ENCODE data around the gene HTR1A.
A peak's percentile ranks its signal among the peaks of the same experiment; 100 is the strongest.

HTR1A gene

GRCh38 chr5:63962279-63962678 lies at the start of gene HTR1A:
TSS of gene HTR1A (minus strand) at chr5:63962445. CDS start at chr5:63961719, 726 bp downstream.
- DNase-seq (ENCODE audit: low spot score), result no peak

DNA sequence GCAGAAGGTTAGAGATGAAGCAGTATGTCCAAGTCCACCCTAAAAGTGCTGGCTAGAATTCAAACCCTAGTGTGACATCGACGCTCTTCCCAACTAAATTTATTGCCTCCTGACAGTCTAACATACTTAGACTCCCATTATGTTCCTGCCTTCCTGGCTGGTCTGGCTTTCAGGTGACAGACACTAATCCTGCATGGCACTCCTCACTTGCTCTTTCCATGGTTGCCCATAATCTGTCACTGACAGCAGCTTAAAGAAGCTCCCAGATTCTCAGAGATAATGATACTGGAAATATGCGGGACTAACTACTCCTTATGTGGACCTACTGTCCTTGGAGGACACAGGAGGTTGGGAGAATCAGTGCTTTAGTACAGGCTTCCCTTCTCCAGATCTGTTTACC lies 41.7 kb upstream of the HTR1A start:
- no peak for DNase-seq (ENCODE audit: low spot score)

DNA sequence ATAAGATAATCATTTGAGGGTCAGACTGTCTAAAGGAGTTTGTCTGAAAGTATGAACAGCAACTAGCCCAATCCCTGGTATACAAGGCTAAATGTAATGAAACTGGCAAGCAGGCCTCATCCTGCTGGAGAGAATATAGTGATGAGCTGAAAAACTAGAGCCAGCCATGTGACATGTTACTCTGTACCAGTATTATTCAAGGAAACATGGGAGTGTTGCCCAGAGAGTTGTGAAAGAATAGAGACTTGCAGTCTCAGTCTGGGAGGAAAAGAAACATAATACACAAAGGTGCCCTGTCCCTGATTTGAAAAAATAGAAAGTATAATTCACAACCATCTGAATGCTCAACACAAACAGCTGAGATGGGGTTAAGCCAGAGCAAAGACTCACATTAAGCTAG lies 37.9 kb upstream of the HTR1A start:
- DNase-seq (ENCODE audit: low spot score), result no peak

GRCh38 chr5:63987053-63987452 lies 24.8 kb upstream of the HTR1A start:
- no peak for DNase-seq (ENCODE audit: low spot score)

- DNase-seq (ENCODE audit: low spot score), result no peak
Observed at GRCh38 chr5:63981864-63982263, 19.6 kb upstream of the HTR1A start.

DNA sequence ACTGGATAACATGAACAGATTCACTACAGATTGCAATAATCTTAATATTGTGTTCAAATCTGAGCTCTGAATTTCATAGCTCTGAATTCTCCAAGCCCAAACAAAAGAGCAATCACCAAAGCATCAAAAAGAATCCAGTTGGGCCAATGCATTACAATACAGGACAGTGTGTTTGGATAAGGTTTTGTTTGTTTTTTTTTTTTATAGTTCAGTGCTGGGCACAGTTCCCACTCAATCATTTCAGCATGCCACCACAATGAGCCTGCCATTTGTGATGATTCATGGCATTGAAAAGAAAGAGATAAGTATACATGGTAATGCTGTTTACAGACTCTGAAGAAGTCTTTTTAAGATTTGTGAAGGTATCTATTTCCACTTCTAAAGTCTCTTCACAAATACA lies 1.7 kb upstream of the HTR1A start:
- no peak for DNase-seq (ENCODE audit: low spot score)

- peak; percentile 7 for DNase-seq (ENCODE audit: low spot score)
Observed at GRCh38 chr5:63963080-63963735, 963 bp upstream of the HTR1A start.

DNA sequence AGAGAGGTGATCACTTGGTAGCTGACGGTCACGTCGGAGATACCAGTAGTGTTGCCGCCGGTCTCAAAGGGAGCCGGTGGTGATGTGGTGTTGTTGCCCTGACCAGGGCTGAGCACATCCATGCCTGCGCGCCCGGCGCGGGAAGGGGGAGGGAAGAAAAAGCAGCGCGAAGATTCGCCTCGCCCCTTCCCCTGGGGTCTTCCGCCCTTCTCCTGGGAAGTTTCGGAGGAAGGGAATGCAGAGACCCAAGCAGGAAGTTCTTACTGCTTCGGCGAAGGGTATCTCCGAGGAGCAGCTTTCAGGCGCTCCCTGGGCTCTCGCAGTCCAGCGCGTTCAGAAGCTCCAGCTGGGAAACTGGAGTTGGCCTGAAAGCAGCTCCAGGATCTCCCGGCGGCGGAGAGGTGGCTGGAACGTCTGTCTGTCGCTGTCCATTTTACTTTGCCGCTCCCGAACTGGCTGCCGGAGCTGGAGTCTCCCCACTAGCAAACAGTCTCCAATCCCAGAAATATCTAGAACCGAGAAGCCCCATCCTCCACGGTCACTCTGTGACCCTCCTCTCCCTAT lies 565 bp downstream of the HTR1A start:
- DNase-seq (ENCODE audit: low spot score), result no peak

DNA sequence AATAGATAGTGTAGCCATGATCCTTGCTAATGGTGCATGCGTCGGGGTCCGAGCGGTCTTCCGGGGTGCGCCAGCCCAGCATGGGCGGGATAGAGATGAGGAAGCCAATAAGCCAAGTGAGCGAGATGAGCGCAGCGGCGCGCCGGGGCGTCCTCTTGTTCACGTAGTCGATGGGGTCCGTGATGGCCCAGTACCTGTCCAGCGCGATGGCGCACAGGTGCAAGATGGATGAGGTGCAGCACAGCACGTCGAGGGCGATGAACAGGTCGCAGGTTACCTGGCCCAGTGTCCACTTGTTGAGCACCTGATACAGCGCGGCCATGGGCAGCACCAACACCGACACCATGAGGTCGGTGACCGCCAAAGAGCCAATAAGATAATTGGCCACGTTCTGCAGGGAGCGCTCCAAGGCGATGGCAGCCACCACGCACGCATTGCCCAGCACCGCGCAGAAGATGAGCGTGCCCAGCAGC lies 1.1 kb downstream of the HTR1A start:
- DNase-seq (ENCODE audit: low spot score), result no peak

DNA sequence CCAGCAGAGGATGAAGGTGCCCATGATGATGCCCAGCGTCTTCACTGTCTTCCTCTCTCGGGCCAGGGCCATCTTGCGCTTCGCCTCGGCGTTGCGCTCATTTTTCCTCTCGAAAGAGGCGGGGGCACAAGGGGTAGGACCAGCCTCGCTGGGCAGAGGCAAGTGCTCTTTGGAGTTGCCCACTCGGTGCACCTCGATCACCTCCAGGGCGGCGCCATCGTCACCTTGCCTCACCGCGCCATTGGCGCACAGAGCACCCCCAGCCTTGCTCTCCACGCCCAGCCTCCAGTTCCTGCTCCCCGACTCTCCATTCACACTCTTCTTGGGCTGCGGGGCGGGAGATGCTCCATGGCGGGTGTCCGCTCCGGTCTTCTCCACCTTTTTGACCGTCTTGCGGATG lies 1.6 kb downstream of the HTR1A start:
- no peak for DNase-seq (ENCODE audit: low spot score)

- no peak for DNase-seq (ENCODE audit: low spot score)
Observed at GRCh38 chr5:63959177-63959982, 2.9 kb downstream of the HTR1A start.

DNA sequence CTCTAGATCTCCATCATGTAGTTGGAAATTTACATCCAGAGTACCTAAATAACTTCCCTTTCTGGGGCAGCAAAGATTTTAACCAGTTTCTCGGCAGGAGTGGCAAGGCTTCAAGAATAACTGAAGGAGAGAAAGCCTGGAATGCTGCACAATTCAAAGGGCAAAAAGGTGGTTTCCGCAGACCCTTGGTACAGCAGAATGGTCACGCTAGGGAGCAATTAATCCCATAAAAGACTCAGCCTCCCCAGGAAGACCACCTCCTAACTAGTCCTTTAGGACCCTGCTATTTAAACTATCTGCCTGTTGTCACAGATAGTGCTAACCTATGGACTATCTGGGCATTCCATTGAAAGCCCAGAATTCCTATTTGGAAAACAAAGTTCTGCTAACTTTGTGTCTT lies 3.6 kb downstream of the HTR1A start:
- no peak for DNase-seq (ENCODE audit: low spot score)

DNA sequence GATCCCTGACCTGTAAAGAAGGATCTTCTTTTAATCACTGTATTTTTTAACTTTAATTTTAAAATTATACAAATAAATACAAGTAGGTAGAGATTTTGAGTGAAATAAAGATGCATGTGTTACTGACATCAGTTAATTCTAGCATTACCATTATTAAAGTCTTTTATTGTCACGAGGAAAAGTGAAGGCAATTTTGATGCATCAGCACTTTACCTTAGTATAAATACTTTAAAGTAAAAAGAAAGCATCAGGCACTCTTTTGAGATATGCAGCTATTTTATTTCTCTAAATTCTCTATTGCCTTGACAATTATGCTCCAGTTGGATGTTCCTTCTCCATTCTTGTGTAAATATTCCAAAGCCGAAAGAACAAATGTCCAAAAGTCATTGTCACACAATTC lies 4.6 kb downstream of the HTR1A start:
- no peak for DNase-seq (ENCODE audit: low spot score)

DNA sequence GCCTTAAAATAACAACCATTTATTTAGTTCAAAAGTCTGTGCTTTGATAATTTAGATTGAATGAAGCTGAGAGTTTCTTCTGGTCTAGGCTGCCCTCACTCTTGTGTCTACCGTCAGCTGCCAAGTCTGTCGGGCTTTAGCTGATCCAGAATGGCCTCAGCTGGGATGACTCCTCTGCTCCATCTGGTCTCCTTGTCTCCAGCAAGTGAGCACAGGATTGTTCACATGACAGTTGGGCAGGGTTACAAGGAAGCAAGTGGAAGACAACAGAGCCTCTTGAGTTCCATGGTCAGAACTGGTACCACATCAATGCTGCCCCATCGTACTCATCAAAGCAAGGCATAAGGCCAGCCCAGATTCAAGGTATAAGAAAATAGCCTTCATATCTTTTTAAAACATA lies 9.0 kb downstream of the HTR1A start:
- DNase-seq (ENCODE audit: low spot score), result no peak

DNA sequence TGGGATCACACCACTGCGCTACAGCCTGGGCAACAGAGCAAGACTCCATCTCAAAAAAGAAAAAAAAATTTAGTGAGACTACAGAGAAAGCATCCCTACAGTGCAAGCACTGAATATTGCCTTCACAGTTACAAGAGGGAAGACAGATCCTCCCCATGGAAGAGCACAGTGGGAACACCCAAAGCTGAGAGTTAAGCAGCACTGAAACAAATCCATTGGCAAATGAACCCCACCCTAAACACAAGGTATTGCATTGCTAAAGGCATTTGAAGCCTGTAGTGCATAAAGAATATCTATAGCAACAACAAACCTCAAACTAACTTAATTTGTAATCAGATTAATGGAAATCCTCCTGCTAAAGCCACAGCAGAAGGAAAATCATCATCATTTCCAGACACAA lies 27.1 kb downstream of the HTR1A start:
- DNase-seq (ENCODE audit: low spot score), result no peak

GRCh38 chr5:63931836-63932235 lies 30.4 kb downstream of the HTR1A start:
- no peak for DNase-seq (ENCODE audit: low spot score)

GRCh38 chr5:63928451-63928850 lies 33.8 kb downstream of the HTR1A start:
- DNase-seq (ENCODE audit: low spot score), result no peak

DNA sequence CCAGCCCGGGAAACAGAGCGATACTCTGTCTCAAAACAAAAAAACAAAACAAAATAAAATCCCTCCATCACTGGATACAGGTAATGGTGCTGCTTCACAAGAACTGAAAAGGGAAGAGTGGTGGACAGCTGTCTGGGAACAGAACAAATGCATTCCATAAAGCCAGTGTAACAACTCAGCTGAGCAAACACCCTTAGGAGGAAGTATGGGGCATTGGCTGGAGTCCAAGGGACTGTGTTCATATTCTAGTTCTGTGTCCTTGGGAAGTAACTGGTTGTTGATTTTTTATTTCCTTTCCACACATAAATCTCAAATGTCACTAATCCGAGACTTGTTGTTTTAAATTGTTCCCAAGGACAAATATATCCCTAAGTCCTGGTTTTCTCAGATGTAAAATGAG lies 38.3 kb downstream of the HTR1A start:
- DNase-seq (ENCODE audit: low spot score), result no peak

- DNase-seq (ENCODE audit: low spot score), result no peak
Observed at GRCh38 chr5:63919763-63920478, 42.3 kb downstream of the HTR1A start.

DNA sequence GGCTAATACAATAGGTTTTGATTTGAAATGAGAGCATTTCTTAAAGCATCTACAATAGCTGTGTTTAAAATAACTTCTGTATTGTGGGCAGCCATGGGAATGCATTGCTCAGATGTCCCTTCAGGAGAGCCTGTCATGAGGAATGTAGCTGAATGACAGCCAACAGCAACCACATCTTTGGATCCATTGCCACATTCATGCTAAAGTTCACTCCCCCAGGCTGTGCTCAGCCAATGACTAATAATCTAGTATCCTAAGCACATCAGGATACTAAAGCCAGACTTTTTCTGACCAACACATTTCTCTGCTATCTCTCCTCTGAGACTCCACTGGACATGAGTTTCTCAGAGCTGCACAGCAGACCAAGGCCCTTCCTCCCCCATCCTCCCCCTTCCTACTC lies 45.5 kb downstream of the HTR1A start:
- no peak for DNase-seq (ENCODE audit: low spot score)

DNA sequence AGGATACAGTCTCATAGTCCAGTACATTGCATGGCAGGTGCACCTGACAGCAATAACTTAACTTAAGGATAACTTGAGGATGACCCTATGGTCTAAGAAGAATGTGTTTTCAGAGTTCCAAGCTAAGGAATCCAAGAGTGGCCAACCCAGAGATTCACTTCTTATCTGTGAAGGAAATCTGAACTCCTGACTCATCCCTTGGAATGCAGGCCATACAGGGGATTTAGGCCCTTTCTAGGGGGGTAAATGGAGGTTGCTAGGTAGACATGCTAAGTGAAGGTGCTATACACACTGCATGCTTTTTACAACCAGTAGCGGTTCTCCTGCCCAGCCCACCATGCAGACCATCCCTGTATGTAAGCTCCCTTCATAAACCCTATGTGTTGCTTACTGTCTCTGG lies 50.4 kb downstream of the HTR1A start:
- no peak for DNase-seq (ENCODE audit: low spot score)
